Endothelial cell of umbilical vein (primary cell): ENCODE data around the gene MARK4. TPM values are rescaled to one million over a fixed set of nuclear protein-coding genes. Genes with fewer than 3 reads are reported as not detected.

Source experiments
- BruUV-seq: library from RNA; stranded (reverse); fragments of 400-500 nt; replicated peaks from 2 replicates; lab custom pipeline; 2021; lab: Mats Ljungman, UMichigan
- CTCF ChIA-PET: fragments of 300-600, 350-600 bp; sonication (Branson Sonifier 250); formaldehyde crosslinking; loops from one replicate; lab custom pipeline; 2021; ENCODE audit warnings: antibody characterized with exemption, inconsistent platforms; lab: Charles Lee
- POLR2A ChIA-PET: fragments of 300-600, 350-600 bp; sonication (Branson Sonifier 250); formaldehyde crosslinking; loops from one replicate; lab custom pipeline; 2021; ENCODE audit warnings: antibody characterized with exemption, inconsistent platforms; lab: Charles Lee
- DNase-seq: peaks from one replicate; pipeline ENCODE4 v3.0.0-alpha.2; 2011; ENCODE audit warnings: low read depth, low spot score
- FAIRE-seq: peaks from 2 replicates; lab custom pipeline; 2011; peaks lifted over from hg19 to GRCh38; lab: Jason Lieb, UNC
- H2AFZ ChIP-seq: 2 replicates; pipeline ENCODE4 v1.6.0; 2012; ENCODE audit warnings: low read depth, low read length, control low read depth, inconsistent platforms
- H3K27ac ChIP-seq: 2 replicates; pipeline ENCODE4 v1.5.1; 2011; ENCODE audit warnings: low read depth, mild to moderate bottlenecking, control low read depth, low read length, moderate library complexity; ENCODE audit not compliant: insufficient read depth
- H3K27me3 ChIP-seq, 2 experiments: 2 replicates each; pipeline versions ENCODE4 v1.6.0 to v1.6.1; 2011; ENCODE audit warnings: low read length in 2 of 2, mixed read lengths in 1 of 2; ENCODE audit not compliant: control insufficient read depth in 2 of 2, insufficient read depth in 2 of 2
- H3K36me3 ChIP-seq, 2 experiments: 2 replicates in 1 of 2; 3 replicates in 1 of 2; pipeline ENCODE4 v1.5.1; 2011; ENCODE audit warnings: low read length in 2 of 2, mild to moderate bottlenecking in 1 of 2, moderate library complexity in 1 of 2; ENCODE audit not compliant: control insufficient read depth in 2 of 2, insufficient read depth in 2 of 2; ENCODE audit errors: extremely low read depth in 1 of 2
- H3K4me1 ChIP-seq: 3 replicates; pipeline ENCODE4 v1.5.1; 2011; ENCODE audit warnings: mild to moderate bottlenecking, low read length; ENCODE audit not compliant: control insufficient read depth, insufficient read depth; ENCODE audit errors: extremely low read depth
- H3K4me2 ChIP-seq: 2 replicates; pipeline ENCODE4 v1.6.1; 2011; ENCODE audit warnings: low read length, control low read depth, mixed read lengths; ENCODE audit not compliant: insufficient read depth
- H3K4me3 ChIP-seq, 3 experiments: fragments of 200-600 bp in 1 of 3; sonication (generic), shearing (Covaris generic) in 1 of 3; replicated peaks in 1 of 3; 2 replicates each; pipeline ENCODE4 v1.5.1; 2011 to 2016; ENCODE audit warnings: control low read depth in 3 of 3, low read length in 3 of 3, mild to moderate bottlenecking in 2 of 3, inconsistent platforms in 1 of 3, low read depth in 1 of 3, moderate library complexity in 1 of 3; ENCODE audit not compliant: insufficient read depth in 1 of 3
- H3K79me2 ChIP-seq: 2 replicates; pipeline ENCODE4 v1.6.0; 2012; ENCODE audit warnings: low read length, inconsistent platforms; ENCODE audit not compliant: control insufficient read depth, insufficient read depth
- H3K9ac ChIP-seq: replicated peaks from 2 replicates; pipeline ENCODE3; 2011; ENCODE audit warnings: low read length, control low read depth; ENCODE audit not compliant: insufficient read depth; ENCODE audit errors: extremely low read depth
- H3K9me1 ChIP-seq: replicated peaks from 3 replicates; pipeline ENCODE4 v1.6.0; 2011; ENCODE audit warnings: mild to moderate bottlenecking, low read length; ENCODE audit not compliant: control insufficient read depth, insufficient read depth; ENCODE audit errors: extremely low read depth
- H3K9me3 ChIP-seq: replicated peaks from 2 replicates; pipeline ENCODE4 v1.5.1; 2012; ENCODE audit warnings: low read length, inconsistent platforms; ENCODE audit not compliant: control insufficient read depth, insufficient read depth
- H4K20me1 ChIP-seq: replicated peaks from 2 replicates; pipeline ENCODE3; 2011; ENCODE audit warnings: mild to moderate bottlenecking, low read length; ENCODE audit not compliant: control insufficient read depth, insufficient read depth; ENCODE audit errors: extremely low read depth
- CTCF ChIP-seq, 2 donors: IDR thresholded peaks; 1 replicate in 1 of 2; 2 replicates in 1 of 2; pipeline ENCODE4 v1.5.1; 2011; ENCODE audit warnings: low read length in 2 of 2, mild to moderate bottlenecking in 2 of 2, moderate library complexity in 2 of 2, control low read depth in 1 of 2, inconsistent platforms in 1 of 2, low read depth in 1 of 2; ENCODE audit not compliant: insufficient read depth in 1 of 2; ENCODE audit errors: extremely low read depth in 1 of 2
- EZH2 ChIP-seq: IDR thresholded peaks from 2 replicates; pipeline ENCODE4 v1.6.1; 2012; ENCODE audit warnings: borderline replicate concordance, low read depth, mild to moderate bottlenecking, moderate library complexity, low read length, inconsistent platforms; ENCODE audit not compliant: severe bottlenecking
- FOS ChIP-seq: IDR thresholded peaks from 2 replicates; pipeline ENCODE4 v1.6.1; 2011; ENCODE audit warnings: mild to moderate bottlenecking, low read length, moderate library complexity, borderline replicate concordance; ENCODE audit not compliant: insufficient read depth
- GATA2 ChIP-seq: IDR thresholded peaks from 2 replicates; pipeline ENCODE4 v1.7.0; 2011; ENCODE audit warnings: low read depth, mild to moderate bottlenecking, moderate library complexity, mixed read lengths, low read length; ENCODE audit not compliant: insufficient read length, insufficient read depth
- JUN ChIP-seq: IDR thresholded peaks from 2 replicates; pipeline ENCODE4 v1.6.1; 2011; ENCODE audit warnings: borderline replicate concordance, low read depth; ENCODE audit not compliant: insufficient read length, insufficient read depth
- MYC ChIP-seq: IDR thresholded peaks from one replicate; pipeline ENCODE4 v1.6.1; 2011; ENCODE audit warnings: mild to moderate bottlenecking, low read depth, low read length
- POLR2A ChIP-seq: IDR thresholded peaks from 2 replicates; pipeline ENCODE4 v1.6.1; 2012; ENCODE audit warnings: low read depth, mild to moderate bottlenecking, control low read depth, low read length
- POLR2AphosphoS5 ChIP-seq: IDR thresholded peaks from 2 replicates; pipeline ENCODE4 v1.6.1; 2012; ENCODE audit warnings: low read depth, mild to moderate bottlenecking, control low read depth, low read length, moderate library complexity; ENCODE audit not compliant: insufficient read depth
- dilution Hi-C: fragments of 300-500 bp; cut with MboI; formaldehyde crosslinking; loops from one replicate; pipeline ENCODE4 v1.15.0; 2019; ENCODE audit warnings: low sequenced_read_pairs; ENCODE audit not compliant: extremely low pct_ligation_motif_present
- intact Hi-C: fragments of 100-400 bp; cut with micrococcal nuclease; formaldehyde crosslinking; loops from one replicate; pipeline ENCODE4 v1.10.0; 2022
- polyA plus RNA-seq, 4 experiments: library from polyadenylated mRNA; depleted of rRNA in 3 of 4; stranded (reverse) in 3 of 4; unstranded in 1 of 4; fragments of >200 nt; gene quantifications; 2 replicates each; pipeline versions ENCODE4 v1.2.1 to v1.2.3, GENCODE V29; 2011 to 2012; ENCODE audit warnings: missing spikeins in 1 of 4
- total RNA-seq: library from RNA; stranded (reverse); gene quantifications from 2 replicates; pipeline ENCODE4 v1.2.3, GENCODE V29; 2021
- TF ChIP-seq, protein P1 (sequence below): IDR thresholded peaks from 2 replicates; pipeline ENCODE4 v1.6.1; 2011; ENCODE audit not compliant: insufficient read depth, insufficient read length

The MARK4 gene
- total and polyA plus RNA-seq, 2 donors (not counting 3 experiments of a cell fraction or from before 2014, with no cell fraction given): 13.9 to 51.6 TPM

DNA sequence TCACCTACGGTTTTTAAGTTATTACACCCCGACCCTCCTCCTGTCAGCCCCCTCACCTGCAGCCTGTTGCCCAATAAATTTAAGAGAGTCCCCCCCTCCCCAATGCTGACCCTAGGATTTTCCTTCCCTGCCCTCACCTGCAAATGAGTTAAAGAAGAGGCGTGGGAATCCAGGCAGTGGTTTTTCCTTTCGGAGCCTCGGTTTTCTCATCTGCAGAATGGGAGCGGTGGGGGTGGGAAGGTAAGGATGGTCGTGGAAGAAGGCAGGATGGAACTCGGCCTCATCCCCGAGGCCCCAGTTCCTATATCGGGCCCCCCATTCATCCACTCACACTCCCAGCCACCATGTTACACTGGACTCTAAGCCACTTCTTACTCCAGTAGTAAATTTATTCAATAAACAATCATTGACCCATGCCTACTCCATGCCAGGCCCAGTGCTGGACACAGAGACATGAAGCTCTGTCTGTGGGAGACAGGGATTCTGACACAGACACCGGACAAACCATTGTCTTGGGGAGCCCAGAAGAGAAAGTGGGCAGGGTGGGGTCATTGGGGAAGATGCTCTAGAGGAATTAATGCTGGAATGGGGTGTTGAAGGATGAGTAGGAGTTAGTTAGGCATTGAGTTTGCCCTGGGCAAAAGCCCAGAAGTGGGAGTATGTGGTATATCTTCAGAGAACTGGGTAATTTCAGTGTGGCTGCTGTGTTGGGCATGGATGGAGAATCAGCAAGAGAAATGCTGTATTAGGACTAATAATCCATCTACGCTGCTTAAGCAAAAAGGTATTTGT, 52.4 kb downstream of the MARK4 start:
- ChIA-PET POLR2A (no interaction called here), CTCF (no interaction called here)
- dilution Hi-C loops: no loop called here
- H3K4me2 ChIP-seq: no peak overlapping the region
- H4K20me1 ChIP-seq: no peaks in the 10 kb centered on the region
- H3K36me3 ChIP-seq: peaks cover 0 to 2% of the 10 kb centered on the region in 2 experiments
- no peak overlapping the region for H3K9ac ChIP-seq
- H3K27me3 ChIP-seq: peaks cover 0 to 7% of the 10 kb centered on the region in 2 experiments
- H3K4me3 ChIP-seq: no peak overlapping the region
- no peaks in the 10 kb centered on the region for H3K9me1 ChIP-seq
- no peaks in the 10 kb centered on the region for H3K4me1 ChIP-seq
- no peak overlapping the region for H3K27ac ChIP-seq
- DNase-seq: no peak
- H3K9me3 ChIP-seq: no peaks in the 10 kb centered on the region
- no peaks in the 10 kb centered on the region for H3K79me2 ChIP-seq
- BruUV-seq: TSS peak; percentile 53
- no peak overlapping the region for H2AFZ ChIP-seq
- intact Hi-C loops: no loop called here
- TF ChIP-seq EZH2 (no peak), POLR2AphosphoS5 (no peak), POLR2A (no peak), GATA2 (no peak), MYC (no peak), FOS (no peak), JUN (no peak), CTCF (IDR thresholded peaks at IDR 0.05; ENCODE audit: extremely low read depth in 1 of 2, insufficient read depth in 1 of 2, low read depth in 1 of 2, low read length in 2 of 2) (no peak)
- TF ChIP-seq, protein P1, sequence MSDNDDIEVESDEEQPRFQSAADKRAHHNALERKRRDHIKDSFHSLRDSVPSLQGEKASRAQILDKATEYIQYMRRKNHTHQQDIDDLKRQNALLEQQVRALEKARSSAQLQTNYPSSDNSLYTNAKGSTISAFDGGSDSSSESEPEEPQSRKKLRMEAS: no peak
- FAIRE-seq: no peak
